HepG2 (cell line): ENCODE data around the gene SLC4A5. TPM values are rescaled to one million over a fixed set of nuclear protein-coding genes. Genes with fewer than 3 reads are reported as not detected.

ENCODE experiments used
- AKNA ChIP-seq: sonication (generic); formaldehyde crosslinking; IDR thresholded peaks from 2 replicates; pipeline ENCODE4 v1.4.0; 2020; ENCODE audit warnings: missing genetic modification reagents, borderline replicate concordance
- CCAR2 ChIP-seq: fragments of 200-400 bp; formaldehyde crosslinking; optimal IDR thresholded peaks from 2 replicates; pipeline ENCODE3; 2018; ENCODE audit warnings: low read depth, mild to moderate bottlenecking, low read length, moderate library complexity
- MAX ChIP-seq: IDR thresholded peaks from 2 replicates; pipeline ENCODE4 v1.6.1; 2012; ENCODE audit warnings: inconsistent platforms
- MLX ChIP-seq: IDR thresholded peaks from 2 replicates; pipeline ENCODE4 v1.6.1; 2016
- SRSF1 ChIP-seq: fragments of 200-400 bp; formaldehyde crosslinking; optimal IDR thresholded peaks from 2 replicates; pipeline ENCODE3; 2017; ENCODE audit warnings: mild to moderate bottlenecking, low read depth, low read length, moderate library complexity
- TRAFD1 ChIP-seq: sonication (generic); formaldehyde crosslinking; IDR thresholded peaks from 2 replicates; pipeline ENCODE4 v1.5.1; 2020; ENCODE audit warnings: missing genetic modification reagents, mild to moderate bottlenecking, borderline replicate concordance
- YEATS4 ChIP-seq: sonication (generic); formaldehyde crosslinking; IDR thresholded peaks from 2 replicates; pipeline ENCODE4 v1.4.0; 2020; ENCODE audit warnings: missing genetic modification reagents, borderline replicate concordance
- ZBTB21 ChIP-seq: sonication (generic); formaldehyde crosslinking; IDR thresholded peaks from 2 replicates; pipeline ENCODE4 v1.4.0; 2020; ENCODE audit warnings: missing genetic modification reagents
- ZBTB39 ChIP-seq: sonication (generic); formaldehyde crosslinking; IDR thresholded peaks from 2 replicates; pipeline ENCODE4 v1.5.0; 2020; ENCODE audit warnings: missing genetic modification reagents
- ZFY ChIP-seq: sonication (generic); formaldehyde crosslinking; IDR thresholded peaks from 2 replicates; pipeline ENCODE4 v1.4.0; 2020; ENCODE audit warnings: missing genetic modification reagents
- ZNF468 ChIP-seq: sonication (generic); formaldehyde crosslinking; IDR thresholded peaks from 2 replicates; pipeline ENCODE4 v1.8.0; 2022; ENCODE audit warnings: mild to moderate bottlenecking, moderate library complexity, missing genetic modification reagents
- ZNF772 ChIP-seq: sonication (generic); formaldehyde crosslinking; IDR thresholded peaks from 2 replicates; pipeline ENCODE4 v1.5.0; 2020; ENCODE audit warnings: mild to moderate bottlenecking, missing genetic modification reagents
- polyA plus RNA-seq, 8 experiments: library from polyadenylated mRNA; depleted of rRNA in 3 of 8; stranded (reverse) in 7 of 8; unstranded in 1 of 8; fragments of >200 nt; fragmentation: Illumina TruSeq in 4 of 8; extraction: Trizol in 4 of 8; gene quantifications; 2 replicates each; pipeline versions ENCODE4 v1.2.1 to v1.2.3, GENCODE V29; 2011 to 2016; ENCODE audit warnings: low read depth in 4 of 8, missing spikeins in 1 of 8, mixed read lengths in 1 of 8; ENCODE audit not compliant: insufficient read depth in 1 of 8
- total RNA-seq, 5 experiments: library from RNA; depleted of rRNA; stranded (reverse); fragments of >200 nt; fragmentation: Illumina TruSeq; extraction: Trizol; gene quantifications; 2 replicates each; pipeline ENCODE4 v1.2.3, GENCODE V29; 2016; ENCODE audit warnings: low read depth in 1 of 5
- TF ChIP-seq, protein P1 (sequence below): sonication (generic); formaldehyde crosslinking; IDR thresholded peaks from 2 replicates; pipeline ENCODE4 v1.4.0; 2020; ENCODE audit warnings: mild to moderate bottlenecking, missing genetic modification reagents
- TF ChIP-seq, protein P2 (sequence below), 2 experiments: sonication (generic) in 1 of 2; formaldehyde crosslinking in 1 of 2; IDR thresholded peaks; 2 replicates each; pipeline versions ENCODE4 v1.5.1 to v1.6.1; 2011 to 2020; ENCODE audit warnings: borderline replicate concordance in 1 of 2, low read depth in 1 of 2, low read length in 1 of 2, mild to moderate bottlenecking in 1 of 2, missing genetic modification reagents in 1 of 2, moderate library complexity in 1 of 2

The SLC4A5 gene
- total and polyA plus RNA-seq, 2 of the 13 experiments (the other 11 are each of a cell fraction or from before 2014, with no cell fraction given): 0.50 TPM; not detected in 1

- TF ChIP-seq, protein P1, sequence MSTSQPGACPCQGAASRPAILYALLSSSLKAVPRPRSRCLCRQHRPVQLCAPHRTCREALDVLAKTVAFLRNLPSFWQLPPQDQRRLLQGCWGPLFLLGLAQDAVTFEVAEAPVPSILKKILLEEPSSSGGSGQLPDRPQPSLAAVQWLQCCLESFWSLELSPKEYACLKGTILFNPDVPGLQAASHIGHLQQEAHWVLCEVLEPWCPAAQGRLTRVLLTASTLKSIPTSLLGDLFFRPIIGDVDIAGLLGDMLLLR (CRISPR knock-in tag): no peak
- TF ChIP-seq AKNA (CRISPR knock-in tag) (no peak), MAX (peak; percentile 66), ZBTB39 (CRISPR knock-in tag) (no peak), ZNF468 (no peak), MLX (CRISPR knock-in tag) (0 out of 2 replicates have a peak, but pooled peaks have one; percentile 24), YEATS4 (CRISPR knock-in tag) (peak; percentile 78), TRAFD1 (CRISPR knock-in tag) (no peak), ZFY (CRISPR knock-in tag) (peak; percentile 65), ZNF772 (CRISPR knock-in tag) (no peak), ZBTB21 (CRISPR knock-in tag) (no peak; the same call in 1 of the 2 replicates), CCAR2 (no peak), SRSF1 (no peak)
- TF ChIP-seq, protein P2, sequence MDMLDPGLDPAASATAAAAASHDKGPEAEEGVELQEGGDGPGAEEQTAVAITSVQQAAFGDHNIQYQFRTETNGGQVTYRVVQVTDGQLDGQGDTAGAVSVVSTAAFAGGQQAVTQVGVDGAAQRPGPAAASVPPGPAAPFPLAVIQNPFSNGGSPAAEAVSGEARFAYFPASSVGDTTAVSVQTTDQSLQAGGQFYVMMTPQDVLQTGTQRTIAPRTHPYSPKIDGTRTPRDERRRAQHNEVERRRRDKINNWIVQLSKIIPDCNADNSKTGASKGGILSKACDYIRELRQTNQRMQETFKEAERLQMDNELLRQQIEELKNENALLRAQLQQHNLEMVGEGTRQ (IDR thresholded peaks at IDR 0.05; ENCODE audit: low read depth, low read length): no peak
- TF ChIP-seq, protein P2 (CRISPR knock-in tag; IDR thresholded peaks at IDR 0.05; ENCODE audit: borderline replicate concordance): no peak
Measured at GRCh38 chr2:74391580-74392448, 48.6 kb upstream of the SLC4A5 start (continued).
